Measurements from ENCODE around the gene RTBDN.

RTBDN gene

DNA sequence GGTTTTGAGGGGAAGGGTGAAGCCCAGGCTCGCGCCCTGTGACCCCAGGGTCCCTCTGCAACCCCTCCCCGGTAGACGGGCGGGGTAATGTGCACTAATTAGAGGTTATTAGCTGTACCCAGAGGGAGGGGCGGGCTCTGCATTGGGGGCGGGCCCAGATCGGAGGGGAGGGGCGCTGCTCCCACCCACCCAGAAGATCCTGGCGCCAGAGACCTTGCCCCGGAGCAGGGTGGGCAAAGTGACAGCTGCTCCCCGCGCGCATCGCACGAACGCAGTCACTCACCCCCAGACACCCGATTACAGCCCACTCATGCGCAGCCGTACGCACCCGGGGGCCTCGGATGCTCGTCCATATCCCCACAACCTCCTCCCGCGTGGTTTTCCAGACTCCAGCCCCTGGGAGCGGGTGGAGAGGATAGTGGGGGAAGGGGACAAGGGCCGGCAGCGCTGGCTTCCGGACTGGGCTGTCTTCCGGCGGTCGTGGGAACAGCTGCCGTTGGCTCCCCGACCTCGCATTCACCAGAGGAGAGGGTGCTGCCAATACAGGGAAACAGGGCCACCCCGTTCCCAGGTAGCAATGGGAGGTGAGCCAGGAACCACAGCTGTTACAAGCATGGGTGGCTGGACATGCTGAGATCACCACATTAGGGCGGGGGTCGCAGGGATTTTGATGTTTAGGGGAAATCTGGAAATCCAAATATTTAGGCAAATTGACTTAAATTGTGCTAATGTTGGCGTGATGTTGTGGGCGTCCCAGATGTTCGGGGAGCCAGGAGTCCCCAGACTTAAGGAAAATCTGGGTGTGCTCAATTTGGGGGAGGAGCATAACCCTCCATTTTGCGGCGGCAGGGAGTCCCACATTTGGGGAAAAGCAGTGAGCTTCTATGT, 56.1 kb downstream of the RTBDN start:
- DNase-seq = peak; percentile 63 to 85

DNA sequence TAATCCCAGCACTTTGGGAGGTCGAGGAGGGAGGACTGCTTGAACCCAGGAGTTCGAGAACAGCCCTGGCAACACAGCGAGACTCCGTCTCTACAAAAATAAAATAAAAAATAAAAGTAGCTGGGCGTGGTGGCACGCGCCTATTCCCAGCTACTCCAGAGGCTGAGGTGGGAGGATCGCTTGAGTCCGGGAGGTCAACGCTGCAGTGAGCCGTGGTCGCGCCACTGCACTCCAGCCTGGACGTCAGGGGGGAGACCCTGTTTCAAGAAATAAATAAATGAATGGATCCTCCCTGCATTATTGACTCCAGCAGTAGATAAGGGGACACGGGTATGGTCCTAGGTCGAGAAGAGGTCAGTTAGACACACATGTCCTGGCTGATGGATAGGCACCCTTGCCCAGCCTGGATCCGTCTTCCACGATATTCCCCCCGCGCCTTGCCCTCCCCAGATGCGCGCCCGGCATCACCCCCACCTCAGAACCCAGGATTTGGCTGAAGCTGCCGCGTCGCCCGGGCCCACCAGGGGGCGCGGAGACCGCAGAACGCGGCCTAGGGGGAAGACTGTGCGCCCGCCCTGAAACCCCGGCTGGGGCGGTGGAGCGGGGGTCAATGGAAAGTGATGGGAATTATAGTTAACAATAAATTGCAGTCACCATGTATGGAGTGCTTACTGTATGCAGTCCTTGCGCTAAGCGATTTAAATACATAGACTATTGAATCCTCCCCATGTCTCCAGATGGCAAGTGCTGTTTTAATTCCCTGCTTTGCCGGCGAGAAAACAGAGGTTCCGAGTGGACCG, 57.0 kb downstream of the RTBDN start:
- peak; percentile 69 to 87 for DNase-seq

Data from NCI-H446 (cell line).